NCI-H345 treated with DMSO at 0.1 percent for 48 hours (cell line): Measurements from ENCODE around the gene GAL3ST1.
"Not testable (repeated sequence)": the region's sequence is repeated elsewhere in the genome, so short reads cannot be mapped to it uniquely, and the experiment has no call there.

Source experiments
- DNase-seq: peaks from one replicate; lab custom pipeline; 2025; ENCODE audit not compliant: unreplicated experiment; lab: John Stamatoyannopoulos, UW

The GAL3ST1 gene, protein sequence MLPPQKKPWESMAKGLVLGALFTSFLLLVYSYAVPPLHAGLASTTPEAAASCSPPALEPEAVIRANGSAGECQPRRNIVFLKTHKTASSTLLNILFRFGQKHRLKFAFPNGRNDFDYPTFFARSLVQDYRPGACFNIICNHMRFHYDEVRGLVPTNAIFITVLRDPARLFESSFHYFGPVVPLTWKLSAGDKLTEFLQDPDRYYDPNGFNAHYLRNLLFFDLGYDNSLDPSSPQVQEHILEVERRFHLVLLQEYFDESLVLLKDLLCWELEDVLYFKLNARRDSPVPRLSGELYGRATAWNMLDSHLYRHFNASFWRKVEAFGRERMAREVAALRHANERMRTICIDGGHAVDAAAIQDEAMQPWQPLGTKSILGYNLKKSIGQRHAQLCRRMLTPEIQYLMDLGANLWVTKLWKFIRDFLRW

DNA sequence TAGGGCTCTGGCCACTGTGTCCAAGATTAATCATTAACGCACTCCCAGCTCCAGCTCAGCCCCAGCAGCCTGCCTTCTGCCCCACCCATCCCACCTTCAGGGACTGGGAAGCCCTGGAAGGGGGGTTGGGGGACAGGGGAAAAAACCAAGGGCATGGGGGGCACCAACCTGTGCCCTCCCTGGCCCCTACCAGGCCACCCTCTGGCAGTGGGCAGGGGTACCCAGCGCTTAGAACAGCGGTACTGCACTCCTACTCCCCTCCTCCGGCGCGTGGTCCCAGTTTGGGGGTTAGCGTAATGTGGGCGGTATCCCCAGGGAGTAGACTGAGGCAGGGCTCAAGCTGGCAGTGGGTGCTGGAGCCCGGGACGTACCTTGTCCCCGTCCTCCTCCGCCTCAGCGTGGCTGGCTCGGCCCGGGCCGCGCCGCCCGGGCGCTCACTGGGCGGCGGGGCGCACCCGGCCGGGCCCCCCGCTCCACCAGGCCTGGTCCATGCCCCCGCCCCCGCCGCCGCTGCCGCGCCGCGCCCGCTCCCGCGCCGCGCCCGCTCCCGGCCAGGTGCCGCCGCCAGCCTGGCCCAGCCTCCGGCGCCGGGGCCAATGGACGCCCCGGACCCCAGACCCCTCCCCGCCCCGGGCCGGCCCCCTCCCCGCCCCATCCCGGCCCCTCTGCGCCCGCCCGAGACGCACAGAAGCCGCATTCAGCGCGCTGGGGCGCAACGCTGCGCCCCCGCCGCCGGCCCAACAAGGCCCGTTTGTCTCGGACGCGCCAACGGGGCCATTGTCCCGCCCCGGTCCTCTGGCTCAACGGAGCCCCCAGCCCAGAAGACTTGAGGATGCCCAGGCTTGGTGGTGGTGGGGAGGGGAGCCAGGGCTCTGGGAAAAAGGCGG, at the start of gene GAL3ST1:
TSS of gene GAL3ST1 (minus strand) at position 571 of the 887 bp plus-strand sequence. CDS start 17,273 bp downstream, outside the sequence.
- no peak for DNase-seq

DNA sequence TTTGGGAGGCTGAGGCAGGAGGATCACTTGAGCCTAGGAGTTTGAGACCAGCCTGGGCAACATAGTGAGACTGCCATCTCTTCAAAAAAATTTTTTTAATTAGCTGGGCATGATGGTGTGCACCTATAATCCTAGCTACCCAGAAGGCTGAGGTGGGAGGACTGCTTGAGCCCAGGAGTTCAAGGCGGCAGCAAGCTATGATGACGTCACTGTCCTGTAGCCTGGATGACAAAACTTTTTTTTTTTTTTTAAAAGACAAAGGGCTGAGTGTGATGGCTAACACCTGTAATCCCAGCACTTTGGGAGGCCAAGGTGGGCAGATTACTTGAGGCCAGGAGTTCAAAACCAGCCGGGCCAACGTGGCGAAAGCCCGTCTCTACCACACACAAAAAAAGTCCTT, 45.4 kb upstream of the GAL3ST1 start:
- not testable (repeated sequence) for DNase-seq

DNA sequence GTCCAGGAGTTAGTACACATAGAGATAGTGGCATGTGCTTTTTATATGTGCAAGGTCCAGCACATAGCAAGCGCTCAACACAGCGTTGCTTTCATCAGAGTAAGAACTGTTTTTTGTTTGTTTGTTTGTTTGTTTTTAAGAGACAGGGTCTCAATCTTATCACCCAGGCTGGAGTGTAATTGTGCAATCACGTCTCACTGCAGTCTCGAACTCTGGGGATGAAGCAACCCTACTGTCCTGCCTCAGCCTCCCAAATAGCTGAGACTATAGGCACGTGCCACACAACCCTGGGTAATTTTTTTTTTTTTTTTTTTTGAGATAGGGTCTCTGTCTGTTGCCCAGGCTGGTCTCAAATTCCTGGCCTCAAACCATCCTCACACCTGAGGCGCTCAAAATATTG, 43.4 kb upstream of the GAL3ST1 start:
- DNase-seq = no peak

DNA sequence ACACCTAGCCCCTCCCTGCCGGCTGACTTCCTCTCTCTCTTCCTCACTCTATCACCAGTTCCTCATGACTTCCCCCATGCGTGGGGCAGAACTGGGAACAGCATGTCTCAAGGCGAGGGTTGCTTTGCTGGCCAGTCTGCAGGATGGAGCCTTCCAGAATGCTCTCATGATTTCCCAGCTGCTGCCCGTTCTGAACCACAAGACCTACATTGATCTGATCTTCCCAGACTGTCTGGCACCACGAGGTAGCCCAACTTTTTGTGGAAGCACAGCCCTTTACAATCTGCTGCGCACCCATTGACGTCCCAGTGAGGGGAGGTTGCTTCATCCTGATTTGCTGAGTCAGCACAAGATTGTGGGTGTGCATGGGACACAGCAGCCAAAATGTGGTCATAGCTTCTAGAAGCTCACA, 41.1 kb upstream of the GAL3ST1 start:
- DNase-seq = no peak

DNA sequence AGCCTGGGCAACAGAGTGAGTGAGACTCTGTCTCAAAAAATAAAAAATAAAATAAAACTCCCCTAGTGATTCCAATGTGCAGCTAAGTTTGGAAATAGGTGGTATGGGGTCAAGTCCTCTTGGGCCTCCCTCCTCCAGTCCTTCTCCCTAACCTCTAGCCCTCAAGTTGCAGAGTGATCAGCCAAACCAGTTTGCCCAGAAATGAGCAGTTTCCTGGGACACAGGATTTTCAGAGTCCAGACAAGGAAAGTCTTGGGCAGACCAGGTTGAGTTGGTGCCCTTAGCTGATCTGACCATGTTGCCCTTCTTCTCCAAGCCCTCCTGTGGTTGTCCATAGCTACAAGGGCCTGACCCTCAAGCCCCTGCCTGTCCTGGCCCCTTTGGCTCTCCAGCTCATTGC, 40.4 kb upstream of the GAL3ST1 start:
- DNase-seq = no peak

DNA sequence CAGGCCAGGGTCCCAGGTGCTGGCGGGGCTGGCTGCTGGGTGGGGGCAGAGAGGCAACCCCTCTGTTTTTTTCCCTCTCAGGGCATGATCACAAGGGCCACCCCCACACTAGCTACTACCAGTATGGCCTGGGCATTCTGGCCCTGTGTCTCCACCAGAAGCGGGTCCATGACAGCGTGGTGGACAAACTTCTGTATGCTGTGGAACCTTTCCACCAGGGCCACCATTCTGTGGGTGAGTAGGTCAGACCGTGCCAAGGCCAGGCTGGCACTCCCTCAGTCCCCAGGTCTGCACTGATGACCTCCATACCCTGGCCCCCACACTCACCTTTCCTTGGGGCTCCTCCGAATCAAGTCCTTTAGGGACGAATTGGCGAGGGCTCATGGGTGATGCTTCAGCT, 39.8 kb upstream of the GAL3ST1 start:
- DNase-seq = no peak

DNA sequence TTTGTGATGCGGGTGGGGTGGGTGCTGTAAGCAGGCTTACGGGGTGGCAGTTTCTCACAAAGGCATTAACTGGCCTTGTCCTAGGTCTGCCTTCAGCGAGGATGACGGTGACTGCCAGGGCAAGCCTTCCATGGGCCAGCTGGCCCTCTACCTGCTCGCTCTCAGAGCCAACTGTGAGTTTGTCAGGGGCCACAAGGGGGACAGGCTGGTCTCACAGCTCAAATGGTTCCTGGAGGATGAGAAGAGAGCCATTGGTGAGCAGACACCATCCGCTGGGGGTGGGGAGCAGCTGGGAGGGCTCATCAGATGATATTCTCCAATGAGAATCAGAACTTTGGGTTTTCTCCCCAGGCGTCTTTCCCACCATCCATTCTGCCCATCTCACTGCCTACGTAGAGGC, 38.3 kb upstream of the GAL3ST1 start:
- no peak for DNase-seq

DNA sequence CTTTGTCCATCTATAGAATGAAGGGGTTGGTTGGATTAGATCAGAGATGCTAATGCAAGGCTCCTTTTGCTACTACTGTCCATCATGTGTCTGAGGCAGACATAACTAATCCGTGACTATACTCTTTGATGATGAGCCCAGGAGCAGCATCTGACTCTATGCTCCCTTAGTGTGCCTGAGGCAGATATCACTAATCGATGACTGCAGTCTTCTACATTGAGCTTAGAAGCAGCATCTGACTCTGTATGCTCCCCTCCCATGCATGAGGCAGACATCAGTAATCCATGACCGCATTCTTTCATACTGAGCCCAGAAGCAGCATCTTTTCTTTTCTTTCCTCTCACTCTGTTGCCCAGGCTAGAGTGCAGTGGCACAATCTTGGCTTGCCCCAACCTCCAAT, 36.7 kb upstream of the GAL3ST1 start:
- DNase-seq = no peak

DNA sequence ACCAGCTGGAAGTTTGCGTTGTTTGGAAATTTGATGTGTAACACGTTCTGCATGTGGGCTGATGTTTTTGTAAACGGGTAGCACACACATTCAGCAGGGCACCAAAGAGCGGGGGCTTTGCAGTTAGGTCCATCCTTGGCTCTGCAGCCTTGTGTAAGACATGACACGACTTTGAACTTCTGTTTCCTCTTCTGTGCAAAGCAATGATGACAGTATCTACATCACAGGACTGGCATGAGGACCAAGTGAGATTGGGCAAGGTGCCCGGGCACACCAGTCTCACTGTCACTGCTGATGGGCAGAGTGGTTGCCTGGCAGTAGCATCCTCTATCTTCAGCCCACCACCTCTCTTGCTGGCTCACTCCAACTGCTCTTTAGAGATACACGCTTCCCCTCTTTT, 35.8 kb upstream of the GAL3ST1 start:
- DNase-seq = no peak

DNA sequence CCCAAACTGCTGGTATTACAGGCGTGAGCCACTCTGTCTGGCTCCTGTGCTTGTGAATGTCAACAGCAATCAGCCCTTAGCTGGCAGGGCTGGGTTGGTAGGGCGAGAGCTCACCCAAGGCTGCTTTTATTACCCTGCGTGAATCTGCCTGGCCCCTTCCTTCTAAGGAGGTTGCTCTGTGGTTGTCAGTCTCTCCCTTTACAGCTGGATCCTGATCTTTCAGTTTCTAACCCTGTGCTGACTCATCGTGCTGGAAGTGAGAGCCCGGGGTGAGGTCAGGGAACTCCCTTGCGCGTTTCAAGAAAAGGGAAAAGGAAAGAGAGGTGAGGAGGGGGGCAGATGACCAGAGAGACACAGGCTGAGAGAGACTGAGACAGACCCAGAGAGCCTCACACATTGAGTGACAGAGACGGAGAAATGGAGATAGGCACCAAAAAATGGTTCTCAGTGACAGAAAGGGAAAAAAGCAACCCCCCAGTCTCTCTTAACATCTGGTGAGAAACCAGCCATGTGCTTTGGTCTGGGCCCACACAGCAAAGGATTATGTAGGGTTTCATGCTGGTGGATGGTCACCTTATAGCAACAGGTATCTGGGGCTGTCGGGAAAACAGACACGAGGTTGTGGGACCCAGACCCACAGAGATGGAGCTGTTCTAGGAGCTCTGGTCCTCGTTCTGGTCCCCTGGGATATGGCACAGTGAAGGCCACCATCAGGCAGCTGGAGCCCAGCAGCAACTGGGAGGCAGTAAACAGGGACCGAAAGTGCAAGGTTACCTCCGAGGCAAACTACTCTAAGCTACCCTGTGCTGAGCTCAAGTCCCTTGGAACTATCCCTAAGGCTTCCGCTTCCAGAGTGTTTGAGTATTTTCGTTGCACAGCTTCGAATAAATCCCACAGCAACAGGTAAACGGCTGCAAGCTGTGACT, 35.1 kb upstream of the GAL3ST1 start:
- DNase-seq = no peak

DNA sequence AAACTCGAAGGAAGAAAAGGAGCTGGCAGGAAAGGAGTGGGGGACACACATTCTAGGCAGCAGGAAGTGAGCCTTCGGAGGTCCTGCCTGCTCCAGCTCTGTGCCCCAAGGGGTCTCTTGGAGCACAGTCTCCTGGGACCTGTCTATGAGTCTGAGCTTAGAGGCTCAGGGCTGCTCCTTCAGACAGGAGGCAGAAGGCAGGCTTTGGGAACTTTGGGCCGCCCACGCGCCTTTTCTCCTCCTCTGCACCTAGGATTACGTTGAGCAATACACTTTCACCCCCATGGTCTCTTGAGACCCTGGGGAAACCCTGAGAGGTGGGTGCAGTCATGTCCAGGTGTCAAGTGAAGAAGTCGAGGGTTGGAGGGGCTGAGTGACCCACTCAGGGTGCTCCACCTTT, 33.5 kb upstream of the GAL3ST1 start:
- DNase-seq = no peak

DNA sequence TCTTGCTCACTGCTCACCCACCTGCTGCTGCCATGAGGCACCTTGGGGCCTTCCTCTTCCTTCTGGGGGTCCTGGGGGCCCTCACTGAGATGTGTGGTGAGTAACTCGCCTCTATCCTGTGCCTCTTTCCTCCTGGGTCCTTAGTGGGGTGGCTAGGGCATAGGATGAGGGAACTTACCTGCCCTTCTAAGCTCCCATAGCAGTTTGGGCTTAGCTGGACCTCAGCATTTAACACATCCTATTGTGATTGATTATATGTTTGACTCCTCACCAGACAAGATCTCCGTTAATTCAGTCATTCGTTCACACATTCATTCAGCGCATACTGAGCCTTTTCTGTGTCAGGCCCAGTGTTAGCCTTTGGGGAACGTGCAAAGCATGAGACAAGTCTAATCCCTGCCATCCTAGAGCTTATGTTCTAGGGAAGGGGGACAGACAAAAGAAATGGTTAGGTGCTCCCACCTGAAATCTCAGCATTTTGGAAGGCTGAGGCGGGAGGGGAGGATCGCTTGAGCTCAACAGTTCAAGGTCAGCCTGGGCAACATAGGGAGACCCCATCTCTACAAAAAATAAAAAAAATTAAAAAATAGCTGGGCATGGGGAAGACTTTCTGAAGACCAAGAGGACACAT, 33.0 kb upstream of the GAL3ST1 start:
- DNase-seq = no peak

DNA sequence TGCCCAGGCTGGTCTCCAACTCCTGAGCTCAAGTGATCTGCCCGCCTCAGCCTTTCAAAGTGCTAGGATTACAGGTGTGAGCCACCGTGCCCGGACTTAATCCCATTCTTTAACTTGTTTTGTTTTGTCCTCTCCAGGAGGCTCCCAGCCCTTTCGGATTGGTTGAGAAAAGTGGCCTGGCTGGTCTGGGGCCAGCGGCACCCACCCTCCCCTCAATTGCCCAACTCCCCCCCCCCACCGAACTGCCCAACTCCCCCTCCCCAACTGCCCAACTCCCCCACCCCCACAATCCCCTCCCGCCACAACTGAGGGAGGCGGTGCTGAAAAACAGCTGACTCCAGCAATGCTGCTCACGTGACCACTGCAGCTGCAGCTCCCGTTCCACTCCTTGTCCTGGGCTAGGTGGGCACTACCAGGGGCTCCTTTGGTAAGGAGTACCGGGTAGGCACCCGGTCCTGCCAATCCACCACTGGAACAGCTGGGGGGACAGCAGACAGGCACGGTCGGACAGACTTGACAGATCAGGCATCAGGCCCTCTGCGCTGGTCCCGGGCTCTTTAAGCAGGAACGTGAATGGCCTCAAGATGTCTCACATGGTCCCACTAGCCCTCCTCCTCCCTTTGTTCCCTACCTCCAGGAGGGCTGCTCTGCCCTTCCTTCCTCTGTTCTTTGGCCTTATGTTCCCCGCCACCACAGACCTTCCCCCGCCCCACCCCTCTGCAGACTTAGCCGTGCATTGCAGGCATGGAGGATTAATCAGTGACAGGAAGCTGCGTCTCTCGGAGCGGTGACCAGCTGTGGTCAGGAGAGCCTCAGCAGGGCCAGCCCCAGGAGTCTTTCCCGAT, 32.2 kb upstream of the GAL3ST1 start, which contains the start of gene TCN2:
TSS of gene TCN2 (plus strand) at position 720 of the 845 bp plus-strand sequence. CDS start 158 bp downstream, outside the sequence.
- DNase-seq = peak; percentile 38

DNA sequence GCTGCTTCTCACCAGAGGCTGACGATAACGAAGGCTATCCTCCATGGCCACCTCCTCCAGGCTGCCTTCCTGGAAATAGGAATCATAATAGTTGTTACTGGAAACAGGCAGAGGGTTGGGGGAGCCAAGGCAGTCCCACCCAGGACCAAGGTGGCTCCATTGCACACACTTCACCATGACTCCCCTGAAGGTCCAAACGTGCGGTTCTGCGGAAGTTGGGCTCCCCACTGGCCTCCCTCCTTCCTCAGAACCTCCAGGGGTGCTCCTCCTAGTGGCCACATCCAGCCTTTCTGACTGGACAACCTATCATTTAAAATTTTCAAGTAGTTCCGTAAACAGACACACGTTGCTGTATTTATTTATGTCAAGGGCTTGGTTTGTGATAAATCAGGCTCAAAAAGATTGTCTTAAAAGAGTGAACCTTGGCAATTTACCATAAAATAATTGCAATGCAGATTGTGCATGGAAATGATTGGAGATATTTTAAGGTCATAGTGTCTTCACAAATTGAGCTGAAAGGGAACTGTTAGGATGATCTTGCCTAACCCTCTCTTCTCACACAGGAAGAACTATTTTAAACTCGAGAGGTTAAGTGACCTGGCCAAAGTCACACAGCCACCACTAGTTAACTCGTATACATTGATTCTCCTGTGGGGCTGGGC, 31.1 kb upstream of the GAL3ST1 start:
- peak; percentile 18 for DNase-seq

DNA sequence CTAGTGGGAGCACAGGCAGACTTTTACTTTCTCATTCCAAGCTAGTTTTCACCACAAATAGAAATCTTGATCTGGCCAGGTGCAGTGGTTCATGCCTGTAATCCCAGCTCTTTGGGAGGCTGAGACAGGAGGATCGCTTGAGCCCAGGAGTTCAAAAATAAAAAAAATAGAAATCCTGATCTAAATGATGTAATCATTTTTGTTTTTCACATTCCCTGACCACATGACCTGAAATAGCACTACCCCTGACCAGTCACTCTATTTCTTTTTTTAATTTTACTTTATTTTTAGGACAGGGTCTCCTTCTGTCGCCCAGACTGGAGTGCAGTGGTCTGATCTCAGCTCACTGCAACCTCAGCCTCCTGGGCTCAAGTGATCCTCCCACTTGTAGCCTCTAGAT, 30.3 kb upstream of the GAL3ST1 start:
- no peak for DNase-seq

DNA sequence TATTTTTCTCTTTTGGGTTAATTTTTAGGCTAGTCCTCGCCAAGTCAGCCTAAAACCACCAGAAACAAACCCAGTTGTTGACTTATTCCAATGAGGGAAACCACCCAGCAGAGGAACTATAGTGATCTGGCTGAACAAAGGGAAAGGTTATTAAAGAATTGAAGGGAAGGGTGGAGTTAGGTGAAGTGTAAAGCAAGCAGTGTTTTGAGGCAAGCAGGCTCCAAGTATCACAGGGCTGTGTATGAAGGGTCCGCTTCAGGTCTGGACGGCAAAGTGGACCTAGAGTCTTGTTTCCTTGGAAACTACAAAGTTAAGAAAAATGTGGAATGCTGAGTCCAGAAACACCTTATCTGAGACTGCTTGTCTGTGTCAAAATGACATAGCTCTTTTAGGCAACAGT, 29.3 kb upstream of the GAL3ST1 start:
- no peak for DNase-seq

DNA sequence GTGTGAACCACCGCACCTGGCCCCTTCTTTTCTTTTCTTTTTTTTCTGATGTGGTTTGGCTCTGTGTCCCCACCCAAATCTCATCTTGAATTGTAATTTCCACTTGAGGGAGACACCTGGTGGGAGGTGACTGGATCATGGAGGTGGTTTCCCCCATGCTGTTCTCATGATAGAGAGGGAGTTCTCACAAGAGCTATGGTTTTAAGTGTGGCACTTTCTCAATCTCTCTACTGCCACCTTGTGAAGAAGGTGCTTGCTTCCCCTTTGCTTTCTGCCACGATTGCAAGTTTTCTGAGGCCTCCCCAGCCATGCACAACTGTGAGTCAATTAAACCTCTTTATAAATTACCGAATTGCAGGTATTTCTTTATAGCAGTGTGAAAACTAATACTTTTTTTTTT, 27.6 kb upstream of the GAL3ST1 start:
- no peak for DNase-seq

DNA sequence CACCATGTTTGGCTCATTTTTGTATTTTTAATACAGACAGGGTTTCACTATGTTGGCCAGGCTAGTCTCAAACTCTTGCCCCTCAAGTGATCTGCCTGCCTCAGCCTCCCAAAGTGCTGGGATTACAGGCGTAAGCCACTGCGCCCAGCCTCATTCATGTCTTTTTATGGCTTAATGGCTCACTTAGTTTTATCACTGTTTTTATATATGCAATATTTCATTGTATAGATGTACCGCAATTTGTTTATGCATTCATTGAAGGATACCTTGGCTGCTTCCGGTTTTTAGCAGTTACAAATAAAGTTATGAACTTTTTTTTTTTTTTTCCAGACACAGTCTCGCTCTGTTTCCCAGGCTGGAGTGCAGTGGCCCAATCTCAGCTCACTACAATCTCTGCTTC, 27.0 kb upstream of the GAL3ST1 start:
- DNase-seq = no peak

DNA sequence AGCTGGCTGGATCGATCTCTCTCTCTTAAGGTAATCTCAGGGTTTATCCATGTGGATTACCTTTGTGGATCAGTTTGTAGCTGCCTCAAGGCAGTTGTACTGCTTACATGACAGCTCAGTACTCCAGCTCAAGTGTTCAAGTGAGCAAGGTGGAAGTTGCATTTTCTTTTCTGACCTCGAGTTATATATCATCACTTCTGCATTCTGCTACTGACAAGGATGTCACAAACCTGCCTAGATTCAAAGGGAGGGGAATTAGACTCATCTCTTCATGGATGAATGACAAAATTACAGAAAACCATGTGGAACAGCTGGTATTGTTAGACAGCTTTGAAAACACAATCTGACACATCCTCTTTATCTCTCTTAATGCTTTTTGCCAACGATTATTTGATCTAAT, 26.5 kb upstream of the GAL3ST1 start:
- no peak for DNase-seq
